Astrocyte of the spinal cord (primary cell): Measurements from ENCODE around the gene PRSS23.

Experiments
- DNase-seq: peaks from one replicate; pipeline ENCODE4 v3.0.0; 2011; ENCODE audit warnings: low read depth, low spot score
- H3K4me3 ChIP-seq: 2 replicates; pipeline ENCODE4 v1.5.1; 2011; ENCODE audit warnings: low read depth, mild to moderate bottlenecking, low read length, moderate library complexity
- in situ Hi-C: cut with HindIII; loops from 2 replicates; pipeline ENCODE4 v1.10.0; 2017; ENCODE audit warnings: low sequenced_read_pairs
- TF ChIP-seq, protein P1 (sequence below): IDR thresholded peaks from 2 replicates; pipeline ENCODE4 v1.5.1; 2012; ENCODE audit warnings: low read depth, mild to moderate bottlenecking, low read length, inconsistent platforms

Gene PRSS23

DNA sequence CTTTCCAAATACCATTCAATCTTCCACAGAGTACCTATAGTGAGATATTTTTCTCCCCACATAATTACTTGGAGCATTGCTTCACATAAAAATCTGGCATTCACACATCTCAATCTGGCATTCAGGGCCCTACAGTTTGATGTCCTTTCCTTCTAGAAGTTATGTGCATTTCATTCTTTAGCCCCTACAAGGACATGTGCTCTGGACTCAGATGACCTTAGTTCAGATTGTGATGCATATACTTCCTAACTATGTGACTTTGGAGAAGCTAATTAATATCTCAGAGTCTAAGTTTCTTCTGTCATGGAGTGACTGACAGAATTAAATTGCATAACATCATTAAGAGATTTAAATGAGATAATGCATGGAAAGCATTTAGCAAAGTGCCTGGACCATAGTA is 25.9 kb upstream of the PRSS23 start:
- TF ChIP-seq, protein P1, sequence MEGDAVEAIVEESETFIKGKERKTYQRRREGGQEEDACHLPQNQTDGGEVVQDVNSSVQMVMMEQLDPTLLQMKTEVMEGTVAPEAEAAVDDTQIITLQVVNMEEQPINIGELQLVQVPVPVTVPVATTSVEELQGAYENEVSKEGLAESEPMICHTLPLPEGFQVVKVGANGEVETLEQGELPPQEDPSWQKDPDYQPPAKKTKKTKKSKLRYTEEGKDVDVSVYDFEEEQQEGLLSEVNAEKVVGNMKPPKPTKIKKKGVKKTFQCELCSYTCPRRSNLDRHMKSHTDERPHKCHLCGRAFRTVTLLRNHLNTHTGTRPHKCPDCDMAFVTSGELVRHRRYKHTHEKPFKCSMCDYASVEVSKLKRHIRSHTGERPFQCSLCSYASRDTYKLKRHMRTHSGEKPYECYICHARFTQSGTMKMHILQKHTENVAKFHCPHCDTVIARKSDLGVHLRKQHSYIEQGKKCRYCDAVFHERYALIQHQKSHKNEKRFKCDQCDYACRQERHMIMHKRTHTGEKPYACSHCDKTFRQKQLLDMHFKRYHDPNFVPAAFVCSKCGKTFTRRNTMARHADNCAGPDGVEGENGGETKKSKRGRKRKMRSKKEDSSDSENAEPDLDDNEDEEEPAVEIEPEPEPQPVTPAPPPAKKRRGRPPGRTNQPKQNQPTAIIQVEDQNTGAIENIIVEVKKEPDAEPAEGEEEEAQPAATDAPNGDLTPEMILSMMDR = no peak
- H3K4me3 ChIP-seq = no peak overlapping the region
- DNase-seq = no peak
- in situ Hi-C loops = no loop called here

DNA sequence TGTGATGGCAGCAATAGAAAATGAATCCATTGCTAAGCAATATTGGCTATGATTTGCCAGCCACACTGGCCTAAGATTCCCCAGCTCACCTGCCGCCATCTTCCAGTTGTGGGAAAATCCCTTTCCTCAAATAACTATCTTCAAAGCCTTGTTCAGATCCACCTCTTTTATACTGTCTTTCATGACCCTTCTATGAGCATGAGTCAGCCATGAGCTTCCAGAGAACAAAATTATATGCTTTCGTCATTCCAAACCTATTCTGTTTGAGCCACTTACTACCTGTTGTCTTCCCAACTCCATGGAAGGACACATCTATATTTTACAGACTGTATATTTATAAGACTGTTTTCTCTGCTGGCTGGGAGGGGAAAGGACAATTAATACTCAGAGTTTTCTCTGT is 25.0 kb upstream of the PRSS23 start:
- in situ Hi-C loops = no loop called here
- DNase-seq = no peak

DNA sequence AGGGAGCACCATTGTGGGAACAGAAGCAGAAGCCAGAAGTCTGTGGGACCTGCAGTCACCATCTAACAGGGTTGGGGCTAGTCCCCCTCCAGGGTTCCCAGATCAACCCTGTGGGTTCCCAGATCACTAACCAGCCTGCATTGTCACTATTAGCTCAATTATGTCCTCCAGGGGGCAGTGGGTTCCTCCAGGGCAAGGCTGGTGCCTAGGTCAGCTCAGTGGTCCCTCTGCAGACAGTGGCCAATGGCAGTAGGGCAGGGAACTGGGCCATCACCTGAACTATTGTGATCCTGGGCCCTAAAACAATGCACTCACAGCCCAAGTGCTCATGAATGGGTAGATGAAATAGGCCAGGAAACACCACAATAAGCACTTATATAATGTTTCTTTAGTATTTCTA is 18.8 kb upstream of the PRSS23 start:
- no peak for DNase-seq
- in situ Hi-C loops = no loop called here
- TF ChIP-seq, protein P1 = no peak
- H3K4me3 ChIP-seq = no peak overlapping the region

More for the DNA sequence above, 25.0 kb upstream of the PRSS23 start:
- no peak overlapping the region for H3K4me3 ChIP-seq
- TF ChIP-seq, protein P1 = no peak

DNA sequence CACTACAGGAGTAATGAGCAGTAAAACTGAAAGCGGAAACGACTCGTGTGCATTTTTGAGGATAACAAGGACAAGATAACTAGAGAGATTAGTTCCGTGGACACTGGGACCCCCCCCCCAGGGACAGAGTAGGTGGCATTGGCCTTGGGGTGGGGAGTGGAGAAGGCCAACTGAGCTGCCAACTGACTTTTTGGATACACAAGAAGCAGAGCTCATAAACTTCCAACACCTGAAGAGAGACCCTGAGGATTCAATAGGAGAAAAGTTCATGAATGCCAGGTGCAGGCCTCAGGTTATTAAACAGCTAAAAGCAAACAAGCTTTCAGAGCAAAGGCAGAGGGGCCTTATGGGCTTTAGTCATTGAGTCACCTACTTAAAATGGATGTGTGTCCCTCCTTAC is 17.6 kb upstream of the PRSS23 start:
- no peak overlapping the region for H3K4me3 ChIP-seq
- in situ Hi-C loops = no loop called here
- no peak for DNase-seq
- TF ChIP-seq, protein P1 = no peak

DNA sequence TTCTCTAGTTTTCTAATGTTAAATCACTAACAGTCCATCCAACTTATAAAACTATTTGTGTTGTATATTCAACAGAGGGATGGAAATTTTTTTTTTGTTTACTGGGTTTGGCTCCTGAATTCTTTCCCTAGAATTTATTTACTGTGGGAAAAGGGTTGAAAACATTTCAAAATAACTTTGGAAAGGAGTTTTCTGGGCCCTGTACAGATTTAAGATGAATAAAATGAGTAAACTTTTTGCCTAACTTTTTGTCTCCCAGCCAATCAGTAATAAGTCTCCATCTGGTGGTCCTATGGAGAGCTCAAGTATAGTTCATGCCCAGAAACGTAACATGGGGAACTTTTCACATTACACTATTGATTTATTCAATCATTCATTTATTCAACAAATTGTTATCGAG is 16.7 kb upstream of the PRSS23 start:
- no peak overlapping the region for H3K4me3 ChIP-seq
- in situ Hi-C loops = no loop called here
- DNase-seq = no peak
- TF ChIP-seq, protein P1 = no peak

DNA sequence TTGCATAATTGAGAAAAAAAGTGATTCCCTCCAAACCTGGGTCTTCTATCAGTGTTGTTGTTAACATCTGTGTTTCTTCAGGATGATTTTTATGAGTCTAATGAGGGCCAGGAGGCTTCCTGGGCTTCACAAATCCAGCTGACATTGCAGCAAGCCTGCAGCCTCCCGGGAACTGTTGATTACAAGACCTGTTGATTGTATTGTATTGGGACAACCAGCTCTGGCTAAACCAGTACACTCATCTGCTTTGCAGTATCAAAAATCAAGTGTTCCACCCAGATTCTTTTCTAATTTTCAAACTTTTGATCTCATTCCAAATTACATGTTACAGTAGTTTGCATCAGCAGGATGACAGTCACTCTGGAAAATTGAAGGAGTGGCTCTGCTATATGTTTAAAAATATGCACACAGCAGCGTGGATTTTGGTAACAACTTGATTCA is 16.1 kb upstream of the PRSS23 start:
- TF ChIP-seq, protein P1 = no peak
- peak; percentile 16 for DNase-seq
- in situ Hi-C loops = no loop called here
- no peak overlapping the region for H3K4me3 ChIP-seq

DNA sequence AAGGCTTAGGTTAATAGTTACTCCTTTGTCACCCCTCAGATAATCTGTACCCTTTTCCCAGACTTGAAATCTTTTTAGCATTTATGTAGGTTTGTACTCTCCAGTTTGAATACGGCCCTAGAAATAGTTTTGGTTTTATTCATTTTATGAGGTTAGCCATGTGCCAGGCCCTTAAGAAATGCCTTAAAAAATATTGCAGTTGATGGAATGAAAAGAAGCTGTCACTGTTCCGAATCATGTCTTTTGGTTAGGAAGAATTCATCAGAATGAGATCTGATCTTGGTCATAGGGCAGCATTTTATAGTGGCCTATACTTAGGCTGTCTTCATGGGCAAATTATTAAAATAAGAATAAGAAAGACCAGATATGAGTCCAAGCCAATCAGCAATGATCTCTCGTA is 14.8 kb upstream of the PRSS23 start:
- TF ChIP-seq, protein P1 = no peak
- peak; percentile 12 for DNase-seq
- H3K4me3 ChIP-seq = no peak overlapping the region
- in situ Hi-C loops = no loop called here
